Measurements from ENCODE around the gene MKRN1.

- TF ChIP-seq CTCF (conservative IDR thresholded peaks at IDR 0.05; ENCODE audit: low read length) (no peak), EZH2phosphoT487 (IDR thresholded peaks at IDR 0.05; ENCODE audit: borderline replicate concordance) (no peak)
These were observed 30.5 kb upstream of the MKRN1 start for GRCh38 chr7:140509789-140510188.
